Neural cell (in vitro differentiated cells): ENCODE results near the gene ARID1B.
A peak's percentile ranks its signal among the peaks of the same experiment; 100 is the strongest.

ENCODE experiments used
- EP300 ChIP-seq: fragments of 450-650 bp; conservative IDR thresholded peaks from 2 replicates; pipeline ENCODE4 v1.6.1; 2014; ENCODE audit warnings: antibody characterized with exemption, mild to moderate bottlenecking, moderate library complexity; ENCODE audit not compliant: poor library complexity, severe bottlenecking
- EZH2 ChIP-seq: fragments of 200-600, 300-800 bp; shearing (Covaris generic), sonication (generic); IDR thresholded peaks from 2 replicates; pipeline ENCODE4 v1.6.1; 2014; ENCODE audit warnings: antibody characterized with exemption, low read length, borderline replicate concordance, mild to moderate bottlenecking; ENCODE audit not compliant: insufficient read depth, poor library complexity, severe bottlenecking
- MXI1 ChIP-seq: fragments of 450-650 bp; conservative IDR thresholded peaks from 2 replicates; pipeline ENCODE4 v1.6.1; 2014; ENCODE audit warnings: antibody characterized with exemption, mild to moderate bottlenecking; ENCODE audit not compliant: poor library complexity, severe bottlenecking
- POLR2AphosphoS5 ChIP-seq: IDR thresholded peaks from 2 replicates; pipeline ENCODE4 v1.6.1; 2012
- RAD21 ChIP-seq: fragments of 450-650 bp; conservative IDR thresholded peaks from 2 replicates; pipeline ENCODE4 v1.6.1; 2014; ENCODE audit warnings: antibody characterized with exemption, mild to moderate bottlenecking, moderate library complexity
- SMC3 ChIP-seq: fragments of 450-650 bp; conservative IDR thresholded peaks from 2 replicates; pipeline ENCODE4 v1.6.1; 2014; ENCODE audit warnings: antibody characterized with exemption, mild to moderate bottlenecking, moderate library complexity; ENCODE audit not compliant: poor library complexity
- TAF1 ChIP-seq: IDR thresholded peaks from 2 replicates; pipeline ENCODE4 v1.6.1; 2012; ENCODE audit warnings: low read depth
- TF ChIP-seq, protein P1 (sequence below): fragments of 450-650 bp; IDR thresholded peaks from 2 replicates; pipeline ENCODE4 v1.5.1; 2014; ENCODE audit warnings: antibody characterized with exemption, mild to moderate bottlenecking, moderate library complexity; ENCODE audit not compliant: poor library complexity, severe bottlenecking

DNA sequence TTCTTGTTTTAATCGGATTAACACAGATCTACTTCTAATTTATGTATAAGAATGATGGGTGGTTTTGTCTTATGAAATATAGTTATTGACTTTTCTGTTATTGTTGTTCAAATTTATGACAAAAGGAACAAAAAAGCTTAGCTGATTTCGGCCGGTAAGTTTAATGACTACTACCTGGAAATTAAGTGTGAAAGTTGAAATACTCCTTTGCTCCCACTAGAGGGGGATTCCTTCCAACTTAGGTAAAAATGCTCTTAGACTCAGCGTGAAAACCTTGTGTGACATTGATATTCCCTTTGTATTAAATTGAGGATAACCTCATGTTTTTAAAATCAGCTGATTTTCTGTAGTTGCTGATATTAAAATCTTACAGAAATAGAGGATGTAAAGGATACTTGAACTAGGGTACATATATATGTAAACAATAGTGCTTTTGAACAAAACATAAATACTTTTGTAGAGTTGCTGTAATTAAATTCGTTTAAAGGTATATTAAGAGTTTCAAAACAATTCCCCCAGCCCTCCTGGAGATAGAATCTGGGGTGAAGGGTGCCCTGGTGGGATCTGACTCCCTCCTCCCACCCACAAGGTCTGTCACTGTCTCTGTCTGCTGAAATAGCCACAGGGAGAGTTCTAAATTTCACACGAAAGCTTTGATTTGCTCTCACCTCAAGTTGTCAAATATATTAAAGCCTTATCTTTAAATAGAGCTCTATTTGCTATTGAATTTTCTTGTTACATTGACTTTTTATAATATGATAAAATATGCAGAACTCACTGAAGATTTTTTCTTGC is 257.5 kb downstream of the ARID1B start:
- TF ChIP-seq, protein P1, sequence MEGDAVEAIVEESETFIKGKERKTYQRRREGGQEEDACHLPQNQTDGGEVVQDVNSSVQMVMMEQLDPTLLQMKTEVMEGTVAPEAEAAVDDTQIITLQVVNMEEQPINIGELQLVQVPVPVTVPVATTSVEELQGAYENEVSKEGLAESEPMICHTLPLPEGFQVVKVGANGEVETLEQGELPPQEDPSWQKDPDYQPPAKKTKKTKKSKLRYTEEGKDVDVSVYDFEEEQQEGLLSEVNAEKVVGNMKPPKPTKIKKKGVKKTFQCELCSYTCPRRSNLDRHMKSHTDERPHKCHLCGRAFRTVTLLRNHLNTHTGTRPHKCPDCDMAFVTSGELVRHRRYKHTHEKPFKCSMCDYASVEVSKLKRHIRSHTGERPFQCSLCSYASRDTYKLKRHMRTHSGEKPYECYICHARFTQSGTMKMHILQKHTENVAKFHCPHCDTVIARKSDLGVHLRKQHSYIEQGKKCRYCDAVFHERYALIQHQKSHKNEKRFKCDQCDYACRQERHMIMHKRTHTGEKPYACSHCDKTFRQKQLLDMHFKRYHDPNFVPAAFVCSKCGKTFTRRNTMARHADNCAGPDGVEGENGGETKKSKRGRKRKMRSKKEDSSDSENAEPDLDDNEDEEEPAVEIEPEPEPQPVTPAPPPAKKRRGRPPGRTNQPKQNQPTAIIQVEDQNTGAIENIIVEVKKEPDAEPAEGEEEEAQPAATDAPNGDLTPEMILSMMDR, result peak; percentile 77
- TF ChIP-seq RAD21, result peak; percentile 85
- TF ChIP-seq TAF1, result no peak
- TF ChIP-seq POLR2AphosphoS5, result no peak
- TF ChIP-seq MXI1, result no peak
- TF ChIP-seq EP300, result no peak
- TF ChIP-seq EZH2, result no peak
- peak; percentile 84 for TF ChIP-seq SMC3
